Prostate gland (tissue), 2 donors: ENCODE data around the gene GSTK1. TPM values are rescaled to one million over a fixed set of nuclear protein-coding genes. Genes with fewer than 3 reads are reported as not detected.

Experiments
- DNase-seq: peaks from one replicate; pipeline ENCODE4 v3.0.0-alpha.2; 2019; ENCODE audit warnings: low spot score
- H3K27ac ChIP-seq, 2 donors: fragments of 200-600 bp; sonication (generic); 2 replicates each; pipeline ENCODE4 v1.5.1; 2017 to 2019
- H3K27me3 ChIP-seq: fragments of 200-600 bp; sonication (generic); replicated peaks from 2 replicates; pipeline ENCODE4 v1.5.1; 2019; ENCODE audit not compliant: insufficient read depth
- H3K36me3 ChIP-seq, 2 donors: fragments of 200-600 bp; sonication (generic); 1 replicate in 1 of 2; 2 replicates in 1 of 2; pipeline versions ENCODE4 v1.5.1 to v1.8.1; 2017 to 2019
- H3K4me1 ChIP-seq: fragments of 200-600 bp; sonication (generic); replicated peaks from 2 replicates; pipeline ENCODE4 v1.5.1; 2019
- H3K4me3 ChIP-seq, 2 donors: fragments of 200-600 bp; sonication (generic); 2 replicates each; pipeline ENCODE4 v1.5.1; 2017 to 2019
- H3K9me3 ChIP-seq: fragments of 200-600 bp; sonication (generic); 2 replicates; pipeline ENCODE4 v1.5.1; 2017
- POLR2A ChIP-seq: fragments of 450-650 bp; IDR thresholded peaks from one replicate; pipeline ENCODE4 v1.6.1; 2016; ENCODE audit warnings: antibody characterized with exemption, mild to moderate bottlenecking
- POLR2AphosphoS5 ChIP-seq: sonication (generic); formaldehyde crosslinking; IDR thresholded peaks from one replicate; pipeline ENCODE4 v1.6.1; 2017; ENCODE audit warnings: antibody characterized with exemption
- WGBS: methylation state at CpG from one replicate; pipeline ENCODE4 v1.1.5; 2018; 5-methylcytosine and 5-hydroxymethylcytosine counted together
- intact Hi-C: fragments of 100-400 bp; cut with DNase I; formaldehyde crosslinking; loops from one replicate; pipeline ENCODE4 v1.14.2; 2022
- total RNA-seq, 2 donors: library from RNA; depleted of rRNA; stranded (reverse); fragments of >200 nt; gene quantifications; one replicate each; pipeline ENCODE4 v1.1.0, GENCODE V29; 2016
- TF ChIP-seq, protein P1 (sequence below), 4 experiments: fragments of 200-600 bp in 2 of 4; fragments of 450-650 bp in 2 of 4; sonication (generic) in 2 of 4; IDR thresholded peaks; 1 replicate in 3 of 4; 2 replicates in 1 of 4; pipeline ENCODE4 v1.5.1; 2016 to 2019; ENCODE audit warnings: antibody characterized with exemption in 4 of 4, mild to moderate bottlenecking in 2 of 4, moderate library complexity in 2 of 4

Gene GSTK1
- total RNA-seq, 2 donors from 2014 or later, result 134 to 153 TPM

- intact Hi-C loops, result no loop called here
- no peaks in the 10 kb centered on the region for H3K27me3 ChIP-seq
- no peaks in the 10 kb centered on the region for H3K9me3 ChIP-seq
- DNase-seq, result no peak
- H3K4me3 ChIP-seq, result no peak overlapping the region
- TF ChIP-seq POLR2A (no peak), POLR2AphosphoS5 (no peak)
- TF ChIP-seq, protein P1, sequence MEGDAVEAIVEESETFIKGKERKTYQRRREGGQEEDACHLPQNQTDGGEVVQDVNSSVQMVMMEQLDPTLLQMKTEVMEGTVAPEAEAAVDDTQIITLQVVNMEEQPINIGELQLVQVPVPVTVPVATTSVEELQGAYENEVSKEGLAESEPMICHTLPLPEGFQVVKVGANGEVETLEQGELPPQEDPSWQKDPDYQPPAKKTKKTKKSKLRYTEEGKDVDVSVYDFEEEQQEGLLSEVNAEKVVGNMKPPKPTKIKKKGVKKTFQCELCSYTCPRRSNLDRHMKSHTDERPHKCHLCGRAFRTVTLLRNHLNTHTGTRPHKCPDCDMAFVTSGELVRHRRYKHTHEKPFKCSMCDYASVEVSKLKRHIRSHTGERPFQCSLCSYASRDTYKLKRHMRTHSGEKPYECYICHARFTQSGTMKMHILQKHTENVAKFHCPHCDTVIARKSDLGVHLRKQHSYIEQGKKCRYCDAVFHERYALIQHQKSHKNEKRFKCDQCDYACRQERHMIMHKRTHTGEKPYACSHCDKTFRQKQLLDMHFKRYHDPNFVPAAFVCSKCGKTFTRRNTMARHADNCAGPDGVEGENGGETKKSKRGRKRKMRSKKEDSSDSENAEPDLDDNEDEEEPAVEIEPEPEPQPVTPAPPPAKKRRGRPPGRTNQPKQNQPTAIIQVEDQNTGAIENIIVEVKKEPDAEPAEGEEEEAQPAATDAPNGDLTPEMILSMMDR (IDR thresholded peaks at IDR 0.05), result no peak
- H3K36me3 ChIP-seq, result no peaks in the 10 kb centered on the region
- no peaks in the 10 kb centered on the region for H3K4me1 ChIP-seq
- no peak overlapping the region for H3K27ac ChIP-seq
- 85% methylated on average over 1 of the region's 1 CpG for WGBS
Measured at GRCh38 chr7:143238289-143238980, 24.8 kb upstream of the GSTK1 start.

DNA sequence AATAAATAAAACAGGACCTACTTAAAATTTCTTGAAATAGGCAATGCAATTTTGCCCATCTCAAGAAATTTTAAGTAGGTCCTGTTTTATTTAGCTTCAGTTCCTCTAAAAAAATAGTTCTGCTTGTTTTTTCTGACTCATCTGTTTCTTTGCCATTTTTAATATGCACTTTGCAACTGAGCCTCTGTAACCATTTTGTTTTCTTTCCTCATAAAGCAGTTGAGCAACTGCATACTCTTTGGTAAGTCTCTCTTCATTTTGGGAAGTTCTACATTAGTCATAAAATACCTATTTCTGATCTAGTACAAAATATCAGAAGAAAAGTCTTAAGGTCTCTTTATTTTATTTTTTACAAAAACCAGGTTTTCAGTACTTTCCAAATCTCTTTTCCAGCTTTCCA, 23.4 kb upstream of the GSTK1 start:
- no peak for DNase-seq
- Histone ChIP-seq H3K9me3 (no peaks in the 10 kb centered on the region), H3K36me3 (no peaks in the 10 kb centered on the region), H3K27me3 (no peaks in the 10 kb centered on the region), H3K4me3 (no peak overlapping the region), H3K27ac (no peak overlapping the region), H3K4me1 (no peaks in the 10 kb centered on the region)
- no peak for TF ChIP-seq POLR2A
- no peak for TF ChIP-seq POLR2AphosphoS5
- TF ChIP-seq, protein P1 (IDR thresholded peaks at IDR 0.05), result no peak
- intact Hi-C loops, result loop anchor here (5.0 kb wide), 1 partner anchor 177 kb away; no protein-coding TSS in a partner anchor

DNA sequence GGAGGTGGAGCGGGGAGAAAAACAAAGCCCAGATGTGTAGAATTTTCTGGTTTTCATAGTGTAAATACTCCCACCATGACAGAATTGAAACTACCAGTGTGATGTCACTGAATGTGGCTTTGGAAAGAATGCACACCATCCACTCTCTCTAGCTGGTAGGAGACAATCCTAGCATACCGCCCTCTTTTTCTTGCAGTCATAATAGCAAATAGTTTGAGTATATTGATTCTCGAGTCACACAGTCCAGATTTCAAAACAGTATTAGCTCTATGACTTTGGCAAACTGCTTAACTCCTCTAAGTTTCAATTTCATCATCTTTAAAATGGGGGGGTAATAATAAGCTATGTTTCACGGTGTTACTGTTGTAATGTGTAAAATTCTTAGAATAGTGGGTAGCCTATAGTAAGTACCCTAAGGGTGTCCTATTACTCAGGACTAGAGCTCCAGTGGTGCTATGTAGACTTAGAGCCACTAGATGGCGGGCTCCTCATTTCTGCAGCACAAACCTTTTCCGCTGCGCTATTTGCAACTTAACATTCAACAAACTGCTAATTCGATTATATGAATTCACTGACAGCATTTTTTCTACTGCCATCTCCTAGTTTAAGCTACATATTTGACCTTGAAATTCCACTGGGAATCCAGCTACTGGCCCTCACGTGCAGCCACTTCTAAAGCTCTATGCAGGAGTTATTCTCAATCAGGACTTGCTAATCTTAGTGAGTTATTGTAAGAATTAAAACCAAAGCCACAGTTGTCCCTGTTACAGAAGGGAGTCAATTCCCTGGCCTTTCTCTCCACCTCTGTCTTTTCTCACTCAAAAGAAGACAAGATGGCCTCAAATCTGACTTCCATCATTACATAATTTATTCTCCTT, 22.7 kb upstream of the GSTK1 start:
- TF ChIP-seq, protein P1 (IDR thresholded peaks at IDR 0.05), result peak; percentile 65 to 90 (median 88)
- TF ChIP-seq POLR2AphosphoS5 (peak; percentile 54), POLR2A (no peak)
- WGBS, result 18% methylated on average over 9 of the region's 9 CpGs
- Histone ChIP-seq H3K27ac (no peak overlapping the region), H3K36me3 (no peaks in the 10 kb centered on the region), H3K4me1 (no peaks in the 10 kb centered on the region), H3K9me3 (no peaks in the 10 kb centered on the region), H3K27me3 (no peaks in the 10 kb centered on the region), H3K4me3 (no peak overlapping the region)
- DNase-seq, result peak; percentile 74
- intact Hi-C loops, result loop anchor here (5.0 kb wide), 1 partner anchor 177 kb away; no protein-coding TSS in a partner anchor

DNA sequence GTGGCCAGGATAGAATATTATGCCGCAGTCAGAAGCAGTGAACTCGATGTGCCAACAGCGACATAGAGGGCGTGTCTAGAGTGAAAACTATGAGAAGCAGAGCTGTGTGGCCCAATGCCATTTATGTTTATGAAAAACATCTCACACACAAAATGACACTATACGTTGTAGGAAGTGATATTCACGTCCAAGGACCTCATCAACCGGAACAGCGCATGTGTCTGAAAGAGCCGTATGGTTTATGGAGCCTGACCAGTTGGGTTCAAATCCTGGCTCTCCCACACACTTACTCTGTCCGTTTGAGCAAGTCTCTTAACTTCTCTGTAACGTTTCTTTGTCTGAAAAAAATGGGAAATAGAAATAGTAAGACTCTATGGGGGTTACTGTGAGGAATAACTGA, 20.9 kb upstream of the GSTK1 start:
- Histone ChIP-seq H3K27me3 (no peaks in the 10 kb centered on the region), H3K4me1 (no peaks in the 10 kb centered on the region), H3K9me3 (no peaks in the 10 kb centered on the region), H3K36me3 (no peaks in the 10 kb centered on the region), H3K27ac (no peak overlapping the region), H3K4me3 (no peak overlapping the region)
- WGBS, result 90% methylated on average over 11 of the region's 11 CpGs
- DNase-seq, result no peak
- TF ChIP-seq POLR2A (no peak), POLR2AphosphoS5 (no peak)
- TF ChIP-seq, protein P1 (IDR thresholded peaks at IDR 0.05), result no peak
- intact Hi-C loops, result loop anchor here (5.0 kb wide), 1 partner anchor 175 kb away; no protein-coding TSS in a partner anchor
